ENCODE measurements around the gene ISLR. TPM values are rescaled to one million over a fixed set of nuclear protein-coding genes. Genes with fewer than 3 reads are reported as not detected.

ISLR gene
- total RNA-seq, 1 experiment from 2014 or later: 0.12 TPM

- RAD21 ChIA-PET (ENCODE audit: low non-redundant PET in 1 of 2, low total read pairs in 2 of 2, uncharacterized antibody in 2 of 2, unreplicated experiment in 2 of 2): no interaction called here
- no TSS peak for BruUV-seq (replicated peaks)
- TF ChIP-seq ZNF274 (IDR thresholded peaks at IDR 0.05; ENCODE audit: low read depth, low read length) (no peak), EGR1 (IDR thresholded peaks at IDR 0.05; ENCODE audit: low read depth) (no peak), JUND (IDR thresholded peaks at IDR 0.05) (no peak), CEBPB (IDR thresholded peaks at IDR 0.05; ENCODE audit: low read depth) (no peak)
- TF ChIP-seq, protein P1, sequence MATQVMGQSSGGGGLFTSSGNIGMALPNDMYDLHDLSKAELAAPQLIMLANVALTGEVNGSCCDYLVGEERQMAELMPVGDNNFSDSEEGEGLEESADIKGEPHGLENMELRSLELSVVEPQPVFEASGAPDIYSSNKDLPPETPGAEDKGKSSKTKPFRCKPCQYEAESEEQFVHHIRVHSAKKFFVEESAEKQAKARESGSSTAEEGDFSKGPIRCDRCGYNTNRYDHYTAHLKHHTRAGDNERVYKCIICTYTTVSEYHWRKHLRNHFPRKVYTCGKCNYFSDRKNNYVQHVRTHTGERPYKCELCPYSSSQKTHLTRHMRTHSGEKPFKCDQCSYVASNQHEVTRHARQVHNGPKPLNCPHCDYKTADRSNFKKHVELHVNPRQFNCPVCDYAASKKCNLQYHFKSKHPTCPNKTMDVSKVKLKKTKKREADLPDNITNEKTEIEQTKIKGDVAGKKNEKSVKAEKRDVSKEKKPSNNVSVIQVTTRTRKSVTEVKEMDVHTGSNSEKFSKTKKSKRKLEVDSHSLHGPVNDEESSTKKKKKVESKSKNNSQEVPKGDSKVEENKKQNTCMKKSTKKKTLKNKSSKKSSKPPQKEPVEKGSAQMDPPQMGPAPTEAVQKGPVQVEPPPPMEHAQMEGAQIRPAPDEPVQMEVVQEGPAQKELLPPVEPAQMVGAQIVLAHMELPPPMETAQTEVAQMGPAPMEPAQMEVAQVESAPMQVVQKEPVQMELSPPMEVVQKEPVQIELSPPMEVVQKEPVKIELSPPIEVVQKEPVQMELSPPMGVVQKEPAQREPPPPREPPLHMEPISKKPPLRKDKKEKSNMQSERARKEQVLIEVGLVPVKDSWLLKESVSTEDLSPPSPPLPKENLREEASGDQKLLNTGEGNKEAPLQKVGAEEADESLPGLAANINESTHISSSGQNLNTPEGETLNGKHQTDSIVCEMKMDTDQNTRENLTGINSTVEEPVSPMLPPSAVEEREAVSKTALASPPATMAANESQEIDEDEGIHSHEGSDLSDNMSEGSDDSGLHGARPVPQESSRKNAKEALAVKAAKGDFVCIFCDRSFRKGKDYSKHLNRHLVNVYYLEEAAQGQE (IDR thresholded peaks at IDR 0.05; ENCODE audit: low read depth): no peak
- Histone ChIP-seq H3K79me2 (ENCODE audit: insufficient read depth, low read length) (no peaks in the 10 kb centered on the region), H3K4me1 (ENCODE audit: control insufficient read depth in 1 of 2, insufficient read depth in 2 of 2, low read length in 2 of 2) (peaks cover 6 to 15% of the 10 kb centered on the region in 2 experiments; a peak in 3 of 4 replicates), H3K27me3 (ENCODE audit: insufficient read depth, low read length) (peaks cover 5% of the 10 kb centered on the region; the same call in 1 of the 2 replicates), H3K9ac (ENCODE audit: low read length) (no peak overlapping the region), H3K36me3 (ENCODE audit: control insufficient read depth in 1 of 2, insufficient read depth in 2 of 2, low read length in 2 of 2) (no peaks in the 10 kb centered on the region), H3K9me3 (ENCODE audit: control insufficient read depth in 1 of 2, insufficient read depth in 1 of 2, low read depth in 1 of 2, low read length in 2 of 2) (no peaks in the 10 kb centered on the region), H3K27ac (ENCODE audit: low read depth, low read length) (no peak overlapping the region), H3K9me2 (ENCODE audit: insufficient read depth) (no peaks in the 10 kb centered on the region), H3K4me3 (replicated peaks in 1 of 2; ENCODE audit: low read depth in 1 of 2, low read length in 2 of 2) (no peak overlapping the region), H2AFZ (ENCODE audit: low read depth, low read length, poor library complexity, severe bottlenecking) (no peak overlapping the region), H4K20me1 (ENCODE audit: insufficient read depth) (no peaks in the 10 kb centered on the region), H3K4me2 (ENCODE audit: low read length) (no peak overlapping the region)
- no peak for DNase-seq (ENCODE audit: low read depth, low spot score)
- intact Hi-C loops (cut with micrococcal nuclease): no loop called here
- no peak for ATAC-seq
- CTCF ChIA-PET: no interaction called here
- POLR2A ChIA-PET: no interaction called here
Observed at GRCh38 chr15:74209997-74210671, 36.6 kb downstream of the ISLR start.

- CTCF ChIA-PET: interaction anchor here (0.8 kb wide), 1 partner anchor 97 kb away, joined by 5 read pairs; no protein-coding TSS in a partner anchor
- POLR2A ChIA-PET: no interaction called here
Observed at GRCh38 chr15:74210729-74211128, 37.2 kb downstream of the ISLR start.

More at GRCh38 chr15:74210729-74211128, 37.2 kb downstream of the ISLR start:
- H3K79me2 ChIP-seq (ENCODE audit: insufficient read depth, low read length): no peaks in the 10 kb centered on the region
- no peak overlapping the region for H3K27ac ChIP-seq (ENCODE audit: low read depth, low read length)
- H3K9me2 ChIP-seq (ENCODE audit: insufficient read depth): no peaks in the 10 kb centered on the region
- DNase-seq (ENCODE audit: low read depth, low spot score): no peak
- H3K4me3 ChIP-seq (replicated peaks in 1 of 2; ENCODE audit: low read depth in 1 of 2, low read length in 2 of 2): no peak overlapping the region
- peaks cover 5% of the 10 kb centered on the region; the same call in 1 of the 2 replicates for H3K27me3 ChIP-seq (ENCODE audit: insufficient read depth, low read length)
- no peaks in the 10 kb centered on the region for H3K9me3 ChIP-seq (ENCODE audit: control insufficient read depth in 1 of 2, insufficient read depth in 1 of 2, low read depth in 1 of 2, low read length in 2 of 2)
- peaks cover 6 to 15% of the 10 kb centered on the region in 2 experiments; a peak in 3 of 4 replicates for H3K4me1 ChIP-seq (ENCODE audit: control insufficient read depth in 1 of 2, insufficient read depth in 2 of 2, low read length in 2 of 2)
- RAD21 ChIA-PET (ENCODE audit: low non-redundant PET in 1 of 2, low total read pairs in 2 of 2, uncharacterized antibody in 2 of 2, unreplicated experiment in 2 of 2): no interaction called here
- H3K36me3 ChIP-seq (ENCODE audit: control insufficient read depth in 1 of 2, insufficient read depth in 2 of 2, low read length in 2 of 2): no peaks in the 10 kb centered on the region
- TF ChIP-seq, protein P1 (IDR thresholded peaks at IDR 0.05; ENCODE audit: low read depth): no peak
- TF ChIP-seq EGR1 (IDR thresholded peaks at IDR 0.05; ENCODE audit: low read depth): no peak
- no peaks in the 10 kb centered on the region for H4K20me1 ChIP-seq (ENCODE audit: insufficient read depth)
- no peak overlapping the region for H3K9ac ChIP-seq (ENCODE audit: low read length)
- no TSS peak for BruUV-seq (replicated peaks)
- no peak overlapping the region for H3K4me2 ChIP-seq (ENCODE audit: low read length)
- no peak overlapping the region for H2AFZ ChIP-seq (ENCODE audit: low read depth, low read length, poor library complexity, severe bottlenecking)
- intact Hi-C loops (cut with micrococcal nuclease): no loop called here
- ATAC-seq: no peak

Data from HCT116 (cell line).